ENCODE results near the gene KLRC3. TPM values are rescaled to one million over a fixed set of nuclear protein-coding genes. Genes with fewer than 3 reads are reported as not detected.
A peak's percentile ranks its signal among the peaks of the same experiment; 100 is the strongest.

The KLRC3 gene
- total and polyA plus RNA-seq, 2 of the 13 experiments (the other 11 are each of a cell fraction or from before 2014, with no cell fraction given) = not detected

DNA sequence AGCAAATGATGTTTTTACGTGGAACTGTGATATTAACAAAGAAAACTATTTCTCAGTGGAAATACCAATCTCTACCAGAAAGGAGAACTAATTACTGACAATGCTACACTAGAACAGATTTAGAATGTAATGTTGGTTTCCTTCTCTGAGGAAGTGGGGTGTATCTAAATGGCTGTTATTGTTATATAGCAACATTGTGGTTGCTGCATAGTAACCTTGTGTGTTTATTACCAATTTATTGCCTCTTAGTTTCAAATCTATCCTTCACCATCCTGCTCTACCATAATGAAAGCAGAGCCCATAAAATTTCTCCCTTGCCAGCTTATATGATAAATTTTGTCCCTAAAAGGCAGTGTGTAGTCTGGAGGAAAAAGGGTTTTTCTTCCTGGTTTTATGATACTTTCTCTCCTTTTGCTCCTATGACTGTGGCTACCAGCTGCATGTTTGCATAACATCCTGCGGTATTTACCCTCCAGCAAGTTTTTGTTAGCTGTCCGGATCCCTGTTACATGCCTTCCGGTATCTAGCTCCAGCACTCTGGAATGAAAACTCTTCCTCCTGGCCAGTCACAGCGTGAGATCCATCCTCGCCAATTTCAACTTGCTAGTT lies 24.9 kb downstream of the KLRC3 start (continued):
- TF ChIP-seq ZNF841 (CRISPR knock-in tag; IDR thresholded peaks at IDR 0.05; ENCODE audit: borderline replicate concordance) (no peak), CREM (IDR thresholded peaks at IDR 0.05) (0 out of 2 replicates have a peak, but pooled peaks have one; percentile 12), CREM (CRISPR knock-in tag; IDR thresholded peaks at IDR 0.05) (no peak), MED13 (CRISPR knock-in tag; IDR thresholded peaks at IDR 0.05) (no peak), FOSL2 (CRISPR knock-in tag; IDR thresholded peaks at IDR 0.05) (peak; percentile 55; the same call in 1 of the 2 replicates), MATR3 (CRISPR knock-in tag; IDR thresholded peaks at IDR 0.05) (no peak), FOXO1 (CRISPR knock-in tag; IDR thresholded peaks at IDR 0.05) (0 out of 2 replicates have a peak, but pooled peaks have one; percentile 30), ZUFSP (CRISPR knock-in tag; IDR thresholded peaks at IDR 0.05; ENCODE audit: borderline replicate concordance) (no peak), ZNF451 (CRISPR knock-in tag; IDR thresholded peaks at IDR 0.05) (no peak), MBD4 (IDR thresholded peaks at IDR 0.05; ENCODE audit: borderline replicate concordance, low read length) (no peak), REST (IDR thresholded peaks at IDR 0.05; ENCODE audit: borderline replicate concordance in 1 of 2, low read depth in 1 of 2, low read length in 2 of 2) (no peak), ZNF709 (CRISPR knock-in tag; IDR thresholded peaks at IDR 0.05) (no peak), ZNF580 (CRISPR knock-in tag; IDR thresholded peaks at IDR 0.05; ENCODE audit: borderline replicate concordance, low read depth) (no peak), SKI (IDR thresholded peaks at IDR 0.05; ENCODE audit: partially characterized antibody) (no peak), MED1 (CRISPR knock-in tag; IDR thresholded peaks at IDR 0.05) (peak; percentile 39; the same call in 1 of the 2 replicates), SMC3 (IDR thresholded peaks at IDR 0.05; ENCODE audit: low read length) (no peak), ZNF12 (CRISPR knock-in tag; IDR thresholded peaks at IDR 0.05) (peak; percentile 57; the same call in 1 of the 2 replicates), ZBTB43 (CRISPR knock-in tag; conservative IDR thresholded peaks at IDR 0.05) (no peak), ZSCAN25 (CRISPR knock-in tag; IDR thresholded peaks at IDR 0.05) (no peak), NCOA2 (CRISPR knock-in tag; IDR thresholded peaks at IDR 0.05) (0 out of 2 replicates have a peak, but pooled peaks have one; percentile 23), YEATS2 (CRISPR knock-in tag; IDR thresholded peaks at IDR 0.05; ENCODE audit: borderline replicate concordance) (no peak; the same call in 1 of the 2 replicates), SAP130 (CRISPR knock-in tag; IDR thresholded peaks at IDR 0.05; ENCODE audit: low read depth) (peak; percentile 73)
- TF ChIP-seq, protein P1, sequence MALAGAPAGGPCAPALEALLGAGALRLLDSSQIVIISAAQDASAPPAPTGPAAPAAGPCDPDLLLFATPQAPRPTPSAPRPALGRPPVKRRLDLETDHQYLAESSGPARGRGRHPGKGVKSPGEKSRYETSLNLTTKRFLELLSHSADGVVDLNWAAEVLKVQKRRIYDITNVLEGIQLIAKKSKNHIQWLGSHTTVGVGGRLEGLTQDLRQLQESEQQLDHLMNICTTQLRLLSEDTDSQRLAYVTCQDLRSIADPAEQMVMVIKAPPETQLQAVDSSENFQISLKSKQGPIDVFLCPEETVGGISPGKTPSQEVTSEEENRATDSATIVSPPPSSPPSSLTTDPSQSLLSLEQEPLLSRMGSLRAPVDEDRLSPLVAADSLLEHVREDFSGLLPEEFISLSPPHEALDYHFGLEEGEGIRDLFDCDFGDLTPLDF (CRISPR knock-in tag; IDR thresholded peaks at IDR 0.05) = no peak

Data from HepG2 (cell line).